Choroid plexus epithelial cell (primary cell): ENCODE measurements around the gene HOXD12.

Experiments used
- DNase-seq: peaks from one replicate; pipeline ENCODE4 v3.0.0-alpha.2; 2010; ENCODE audit warnings: low read depth
- H3K4me3 ChIP-seq: 2 replicates; pipeline ENCODE4 v1.5.1; 2011; ENCODE audit warnings: low read depth, mild to moderate bottlenecking, control low read depth, low read length, moderate library complexity
- CTCF ChIP-seq: conservative IDR thresholded peaks from 2 replicates; pipeline ENCODE4 v1.5.1; 2011; ENCODE audit warnings: low read depth, mild to moderate bottlenecking, control low read depth, inconsistent platforms, low read length, moderate library complexity

Gene HOXD12

GRCh38 chr2:176071330-176072291, 28.0 kb upstream of the HOXD12 start:
- H3K4me3 ChIP-seq = no peak overlapping the region
- DNase-seq = no peak
- no peak for TF ChIP-seq CTCF

- TF ChIP-seq CTCF = no peak
- no peak for DNase-seq
- no peak overlapping the region for H3K4me3 ChIP-seq
Measured at GRCh38 chr2:176072292-176072669, 27.3 kb upstream of the HOXD12 start.

- no peak for TF ChIP-seq CTCF
- DNase-seq = no peak
- no peak overlapping the region for H3K4me3 ChIP-seq
Measured at GRCh38 chr2:176072951-176073904, 26.4 kb upstream of the HOXD12 start.

DNA sequence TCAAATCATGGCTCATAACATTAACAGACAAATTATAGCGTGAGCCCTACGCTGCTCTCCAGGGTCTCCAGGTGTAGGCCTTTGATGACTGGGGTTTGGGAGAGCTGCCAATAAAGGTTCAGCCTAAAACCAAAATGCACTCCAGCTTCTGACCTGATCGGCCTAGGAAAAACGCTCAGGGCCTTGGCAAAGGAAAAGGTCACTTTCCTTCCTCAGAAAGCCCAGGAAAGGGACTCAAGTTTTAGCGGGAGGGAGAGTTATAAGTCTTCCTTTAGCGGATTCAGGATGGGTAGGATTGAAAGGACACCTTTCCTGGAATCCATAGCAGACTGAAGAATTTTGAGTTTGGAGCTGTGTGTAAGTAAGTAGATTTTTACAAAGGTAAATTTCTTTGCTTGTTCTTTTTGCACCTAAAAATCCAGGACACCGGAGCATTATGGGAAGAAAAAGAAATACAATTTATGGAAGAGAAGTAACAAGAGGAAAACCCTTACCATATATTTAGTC, 24.6 kb upstream of the HOXD12 start:
- no peak overlapping the region for H3K4me3 ChIP-seq
- TF ChIP-seq CTCF = no peak

GRCh38 chr2:176075481-176075880, 24.1 kb upstream of the HOXD12 start:
- DNase-seq = no peak
- no peak overlapping the region for H3K4me3 ChIP-seq

More for the DNA sequence above, 24.6 kb upstream of the HOXD12 start:
- DNase-seq = no peak

DNA sequence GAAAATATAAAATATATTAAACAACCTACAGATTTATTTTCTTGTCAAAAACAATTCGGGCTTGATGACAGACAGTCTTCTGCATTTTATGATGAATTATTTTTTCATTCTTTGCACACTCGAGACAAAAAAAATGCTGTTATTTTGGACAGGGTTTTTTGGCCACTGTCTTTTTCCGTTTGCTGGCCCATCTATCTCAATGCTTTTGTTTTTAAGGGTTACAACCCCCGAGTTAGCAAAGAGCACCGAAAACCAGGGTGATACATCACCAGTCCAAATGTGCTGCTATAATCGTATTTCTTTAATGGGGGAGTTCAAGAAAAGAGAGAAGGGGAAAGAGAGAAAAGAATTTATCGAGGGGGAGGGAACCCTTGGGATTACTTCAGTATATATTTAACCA, 23.5 kb upstream of the HOXD12 start:
- no peak for TF ChIP-seq CTCF

More at GRCh38 chr2:176075481-176075880, 24.1 kb upstream of the HOXD12 start:
- TF ChIP-seq CTCF = no peak

More for the DNA sequence above, 23.5 kb upstream of the HOXD12 start:
- H3K4me3 ChIP-seq = no peak overlapping the region
- DNase-seq = no peak
